Neuronal stem cell (in vitro differentiated cells): ENCODE results near the gene MYORG.
"Not testable (repeated sequence)": the region's sequence is repeated elsewhere in the genome, so short reads cannot be mapped to it uniquely, and the experiment has no call there.

Experiments
- DNase-seq: peaks from one replicate; pipeline ENCODE4 v3.0.0-alpha.2; 2013; ENCODE audit warnings: low spot score
- H2AFZ ChIP-seq: one replicate; pipeline ENCODE4 v1.6.1; 2013; ENCODE audit warnings: mild to moderate bottlenecking, low read length, inconsistent platforms
- H2AK5ac ChIP-seq: 2 replicates; pipeline ENCODE4 v1.6.1; 2013; ENCODE audit warnings: low read depth, mild to moderate bottlenecking, inconsistent platforms, low read length, moderate library complexity, mixed read lengths
- H2BK120ac ChIP-seq: 2 replicates; pipeline ENCODE4 v1.6.1; 2013; ENCODE audit warnings: low read depth, mild to moderate bottlenecking, inconsistent platforms, low read length, moderate library complexity, mixed read lengths
- H2BK12ac ChIP-seq: one replicate; pipeline ENCODE4 v1.6.1; 2013; ENCODE audit warnings: low read length, inconsistent platforms
- H2BK15ac ChIP-seq: 2 replicates; pipeline ENCODE4 v1.6.1; 2013; ENCODE audit warnings: mild to moderate bottlenecking, low read length, inconsistent platforms, mixed read lengths
- H2BK5ac ChIP-seq: one replicate; pipeline ENCODE4 v1.6.1; 2013; ENCODE audit warnings: inconsistent platforms, mild to moderate bottlenecking, low read length, moderate library complexity
- H3K14ac ChIP-seq: one replicate; pipeline ENCODE4 v1.6.1; 2013; ENCODE audit warnings: low read length, inconsistent platforms
- H3K18ac ChIP-seq: 2 replicates; pipeline ENCODE4 v1.6.1; 2013; ENCODE audit warnings: low read length, inconsistent platforms
- H3K23ac ChIP-seq: 2 replicates; pipeline ENCODE4 v1.6.1; 2013; ENCODE audit warnings: low read depth, mild to moderate bottlenecking, mixed read lengths, low read length, inconsistent platforms; ENCODE audit not compliant: poor library complexity
- H3K27ac ChIP-seq: replicated peaks from 3 replicates; pipeline ENCODE4 v1.5.1; 2013; ENCODE audit warnings: low read length, inconsistent platforms
- H3K27me3 ChIP-seq, 3 experiments: 2 replicates each; pipeline ENCODE4 v1.6.1; 2013; ENCODE audit warnings: low read length in 3 of 3, mild to moderate bottlenecking in 2 of 3, inconsistent platforms in 1 of 3, low read depth in 1 of 3, mixed read lengths in 1 of 3, moderate library complexity in 1 of 3; ENCODE audit not compliant: control insufficient read depth in 3 of 3, insufficient read depth in 3 of 3
- H3K36me3 ChIP-seq, 2 donors: replicated peaks in 1 of 2; 2 replicates each; pipeline ENCODE4 v1.6.1; 2013; ENCODE audit warnings: low read length in 2 of 2; ENCODE audit not compliant: control insufficient read depth in 2 of 2, insufficient read depth in 2 of 2
- H3K4ac ChIP-seq: 2 replicates; pipeline ENCODE4 v1.6.1; 2013; ENCODE audit warnings: inconsistent platforms, mild to moderate bottlenecking, low read length, moderate library complexity
- H3K4me1 ChIP-seq, 2 donors: 1 replicate in 1 of 2; 2 replicates in 1 of 2; pipeline ENCODE4 v1.6.1; 2013; ENCODE audit warnings: low read length in 2 of 2, low read depth in 1 of 2; ENCODE audit not compliant: control insufficient read depth in 2 of 2, insufficient read depth in 1 of 2
- H3K4me2 ChIP-seq: one replicate; pipeline ENCODE4 v1.6.1; 2013; ENCODE audit warnings: mild to moderate bottlenecking, low read length, inconsistent platforms; ENCODE audit not compliant: insufficient read depth, poor library complexity, severe bottlenecking
- H3K4me3 ChIP-seq, 2 donors: 2 replicates each; pipeline ENCODE4 v1.5.1; 2013; ENCODE audit warnings: low read length in 2 of 2, mild to moderate bottlenecking in 2 of 2, inconsistent platforms in 1 of 2, moderate library complexity in 1 of 2
- H3K79me1 ChIP-seq: one replicate; pipeline ENCODE4 v1.6.1; 2013; ENCODE audit warnings: low read depth, mild to moderate bottlenecking, inconsistent platforms, low read length, moderate library complexity
- H3K9ac ChIP-seq: one replicate; pipeline ENCODE4 v1.6.1; 2013; ENCODE audit warnings: mild to moderate bottlenecking, low read depth, low read length, inconsistent platforms; ENCODE audit not compliant: poor library complexity
- H3K9me3 ChIP-seq, 2 donors: replicated peaks in 1 of 2; 2 replicates each; pipeline versions ENCODE3 to v1.6.1; 2013; ENCODE audit warnings: low read length in 2 of 2, mild to moderate bottlenecking in 2 of 2, inconsistent platforms in 1 of 2, low read depth in 1 of 2, mixed read lengths in 1 of 2, moderate library complexity in 1 of 2; ENCODE audit not compliant: control insufficient read depth in 2 of 2, insufficient read depth in 1 of 2
- H4K8ac ChIP-seq: one replicate; pipeline ENCODE4 v1.6.1; 2013; ENCODE audit warnings: low read depth, mild to moderate bottlenecking, inconsistent platforms, low read length, moderate library complexity
- H4K91ac ChIP-seq: one replicate; pipeline ENCODE4 v1.6.1; 2013; ENCODE audit warnings: low read length, low read depth, mild to moderate bottlenecking, inconsistent platforms; ENCODE audit not compliant: poor library complexity
- WGBS, 2 donors: extraction: QIAGEN DNeasy Blood & Tissue Kit; methylation state at CpG; one replicate each; pipeline ENCODE4 v1.1.7; 2013; ENCODE audit warnings: missing lambda C conversion rate in 2 of 2, mixed read lengths in 1 of 2; ENCODE audit not compliant: insufficient read length in 2 of 2, insufficient replicate concordance in 1 of 2; ENCODE audit errors: extremely low coverage in 2 of 2; 5-methylcytosine and 5-hydroxymethylcytosine counted together

MYORG gene

DNA sequence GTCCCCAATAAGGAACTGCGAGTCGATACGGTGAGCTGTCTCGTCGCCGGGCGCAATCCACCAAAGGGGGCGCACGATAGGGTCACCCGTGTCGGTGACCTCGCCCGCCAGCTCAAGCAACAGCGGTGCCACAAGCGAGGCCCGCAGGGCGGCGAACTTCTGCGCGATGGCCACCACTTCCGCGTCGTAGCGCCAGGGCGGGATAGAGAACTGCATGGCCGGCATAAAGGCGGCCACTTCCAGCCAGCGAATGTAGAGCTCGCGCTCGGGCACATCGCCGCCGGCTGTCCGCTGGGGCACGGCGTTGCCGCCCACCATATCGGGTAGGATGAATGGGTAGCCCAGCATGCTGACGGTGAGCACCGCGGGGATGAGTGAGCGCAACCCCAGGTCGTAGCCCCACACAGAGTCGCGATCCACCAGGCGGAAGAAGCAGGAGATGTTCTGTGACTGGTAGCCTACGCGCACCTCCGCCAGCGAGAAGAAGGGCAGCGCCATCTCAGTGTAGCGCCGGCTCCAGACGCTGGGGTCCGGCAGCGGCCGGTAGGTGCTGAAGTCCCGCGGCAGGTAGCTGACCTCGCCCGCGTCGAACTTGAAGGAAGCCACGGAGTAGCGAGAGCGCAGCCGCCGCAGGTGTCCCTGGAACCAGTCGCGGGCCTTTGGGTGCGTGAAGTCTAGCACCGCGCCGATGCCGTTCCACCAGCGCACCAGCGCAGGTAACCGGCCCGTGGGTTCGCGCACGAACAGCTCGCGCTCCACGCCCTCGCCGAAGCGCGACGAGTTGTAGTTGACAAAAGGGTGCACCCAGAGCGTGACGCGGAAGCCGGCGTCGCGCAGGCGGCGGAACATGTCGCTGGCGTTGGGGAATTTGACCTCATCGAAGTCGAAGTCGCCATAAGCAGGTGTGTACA is 5.5 kb downstream of the MYORG start:
- H2AK5ac ChIP-seq: peak overlapping the region; percentile 64
- no peak overlapping the region for H2BK120ac ChIP-seq
- peak overlapping the region in 1 of 2 donors; percentile 37 for H3K4me3 ChIP-seq
- no peak overlapping the region for H3K27ac ChIP-seq
- H2BK12ac ChIP-seq: no peak overlapping the region
- no peak overlapping the region for H2AFZ ChIP-seq
- H4K91ac ChIP-seq: peak overlapping the region; percentile 27
- peak overlapping the region; percentile 89 for H4K8ac ChIP-seq
- H3K27me3 ChIP-seq: peaks cover 0 to 16% (median 10%) of the 10 kb centered on the region in 3 experiments
- H3K18ac ChIP-seq: peak overlapping the region; percentile 41
- H2BK5ac ChIP-seq: no peak overlapping the region
- H3K4me1 ChIP-seq: peaks cover 3 to 4% of the 10 kb centered on the region in 2 donors
- peak overlapping the region; percentile 76 for H3K23ac ChIP-seq
- H3K36me3 ChIP-seq: peaks cover 0 to 8% of the 10 kb centered on the region in 2 donors
- no peak overlapping the region for H3K4ac ChIP-seq
- WGBS, 2 donors: no CpG with 5 or more reads among the region's 105 CpGs
- H3K14ac ChIP-seq: peak overlapping the region; percentile 28
- DNase-seq: no peak
- peak overlapping the region; percentile 22 for H2BK15ac ChIP-seq
- no peak overlapping the region for H3K4me2 ChIP-seq
- no peaks in the 10 kb centered on the region for H3K79me1 ChIP-seq
- H3K9ac ChIP-seq: no peak overlapping the region
- H3K9me3 ChIP-seq: peaks cover 5 to 36% of the 10 kb centered on the region in 2 donors

DNA sequence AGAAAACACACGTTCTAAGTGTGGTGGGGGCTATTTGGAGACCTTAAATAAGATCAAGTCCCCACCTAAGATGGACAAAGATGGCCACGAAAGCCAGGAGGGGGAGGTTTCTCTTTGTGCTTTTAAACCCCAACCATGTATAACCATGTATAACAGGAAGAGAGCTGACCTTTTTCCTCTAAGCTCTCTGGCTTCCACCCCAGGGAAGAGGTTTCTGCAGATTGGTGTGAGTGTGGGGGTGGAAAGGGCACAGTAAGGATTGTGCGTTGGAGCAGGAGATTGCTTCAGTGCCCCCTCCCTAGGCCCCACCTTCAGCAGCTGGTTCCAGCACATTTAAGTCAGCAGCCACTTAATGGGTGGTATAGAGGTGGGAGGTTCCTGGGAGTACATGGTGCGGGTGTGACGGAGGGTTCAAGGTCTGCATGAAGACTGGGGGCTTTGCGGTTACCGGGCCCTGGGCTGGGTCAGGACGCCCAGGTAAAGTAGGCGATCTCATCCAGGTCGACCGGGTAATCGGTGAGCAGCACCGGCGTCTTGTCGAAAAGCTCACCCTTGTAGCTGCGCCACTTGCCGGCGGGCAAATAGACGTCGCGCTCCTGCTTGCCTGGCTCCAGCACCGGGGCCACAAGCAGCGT is 6.2 kb downstream of the MYORG start:
- H3K4me2 ChIP-seq: no peak overlapping the region
- peaks cover 0 to 8% of the 10 kb centered on the region in 2 donors for H3K36me3 ChIP-seq
- no peak for DNase-seq
- WGBS, 2 donors: no CpG with 5 or more reads among the region's 23 CpGs
- no peak overlapping the region for H4K8ac ChIP-seq
- H2AK5ac ChIP-seq: peak overlapping the region; percentile 21
- peak overlapping the region; percentile 12 for H3K14ac ChIP-seq
- peak overlapping the region; percentile 76 for H3K23ac ChIP-seq
- no peak overlapping the region for H2BK5ac ChIP-seq
- no peak overlapping the region for H2AFZ ChIP-seq
- peaks cover 5 to 37% of the 10 kb centered on the region in 2 donors for H3K9me3 ChIP-seq
- no peak overlapping the region for H3K4ac ChIP-seq
- H2BK15ac ChIP-seq: no peak overlapping the region
- no peak overlapping the region for H3K4me3 ChIP-seq
- H4K91ac ChIP-seq: peak overlapping the region; percentile 7
- no peaks in the 10 kb centered on the region for H3K79me1 ChIP-seq
- no peak overlapping the region for H3K27ac ChIP-seq
- peak overlapping the region; percentile 41 for H3K18ac ChIP-seq
- no peaks in the 10 kb centered on the region for H3K4me1 ChIP-seq
- no peak overlapping the region for H3K9ac ChIP-seq
- H2BK120ac ChIP-seq: no peak overlapping the region
- no peak overlapping the region for H2BK12ac ChIP-seq
- H3K27me3 ChIP-seq: peaks cover 0 to 8% (median 3%) of the 10 kb centered on the region in 3 experiments

DNA sequence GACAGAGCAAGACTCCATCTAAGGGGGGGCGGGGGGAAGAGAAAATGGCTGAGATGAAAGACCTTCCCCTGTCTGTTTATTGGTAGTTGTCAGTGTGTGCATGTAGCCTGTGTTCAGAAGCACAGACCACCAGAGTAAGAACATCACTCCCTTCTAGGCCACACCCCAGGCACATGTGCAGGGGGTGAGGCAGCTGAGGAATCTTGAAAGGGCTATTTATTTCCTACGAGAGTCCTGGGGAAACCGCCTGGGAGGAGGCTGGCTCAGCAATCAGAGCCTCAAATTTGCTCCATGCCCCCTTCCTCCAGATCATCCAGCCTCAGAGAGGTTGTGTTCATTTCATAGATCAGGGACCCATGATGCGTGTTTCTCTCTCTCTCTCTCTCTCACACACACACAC is 7.1 kb downstream of the MYORG start:
- Histone ChIP-seq H2AK5ac (no peak overlapping the region), H4K91ac (no peak overlapping the region), H3K27ac (no peak overlapping the region), H3K9me3 (peaks cover 5 to 37% of the 10 kb centered on the region in 2 donors), H2BK5ac (no peak overlapping the region), H3K27me3 (peaks cover 0 to 2% (median 0%) of the 10 kb centered on the region in 3 experiments), H3K79me1 (no peaks in the 10 kb centered on the region), H2BK12ac (no peak overlapping the region), H3K23ac (no peak overlapping the region), H3K4me2 (no peak overlapping the region), H3K36me3 (peaks cover 0 to 8% of the 10 kb centered on the region in 2 donors), H3K18ac (no peak overlapping the region), H3K14ac (no peak overlapping the region), H3K4ac (no peak overlapping the region), H4K8ac (no peak overlapping the region), H3K4me1 (peaks cover under 1 to 2% of the 10 kb centered on the region in 2 donors), H2AFZ (no peak overlapping the region), H3K9ac (no peak overlapping the region), H2BK15ac (no peak overlapping the region), H2BK120ac (no peak overlapping the region), H3K4me3 (no peak overlapping the region)
- DNase-seq: no peak
- WGBS, 2 donors: no CpG with 5 or more reads among the region's 4 CpGs

DNA sequence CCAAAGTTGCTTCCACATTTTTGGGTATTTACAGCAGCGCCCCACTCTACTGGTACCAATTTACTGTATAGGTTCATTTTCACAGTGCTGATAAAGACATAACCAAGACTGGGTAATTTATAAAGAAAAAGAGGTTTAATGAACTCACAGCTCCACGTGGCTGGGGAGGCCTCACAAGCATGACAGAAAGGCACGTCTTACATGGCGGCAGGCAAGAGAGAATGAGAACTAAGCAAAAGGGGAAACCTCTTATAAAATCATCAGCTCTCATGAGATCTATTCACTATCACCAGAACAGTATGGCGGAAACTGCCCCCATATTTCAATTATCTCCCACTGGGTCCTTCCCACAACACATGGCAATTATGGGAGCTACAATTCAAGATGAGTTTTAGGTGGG is 7.9 kb downstream of the MYORG start:
- H2AFZ ChIP-seq, H3K18ac ChIP-seq, H3K9ac ChIP-seq, H3K27ac ChIP-seq, DNase-seq, H3K4me2 ChIP-seq, H3K14ac ChIP-seq, H3K36me3 ChIP-seq, H3K4me1 ChIP-seq, H3K4me3 ChIP-seq, H4K8ac ChIP-seq, H2AK5ac ChIP-seq, H3K4ac ChIP-seq, H3K27me3 ChIP-seq, H3K23ac ChIP-seq, H2BK120ac ChIP-seq, H2BK12ac ChIP-seq, H2BK15ac ChIP-seq, H4K91ac ChIP-seq, H2BK5ac ChIP-seq, H3K79me1 ChIP-seq: not testable (repeated sequence)
- WGBS, 2 donors: no CpG with 5 or more reads among the region's 5 CpGs
- peaks cover 5 to 37% of the 10 kb centered on the region in 2 donors for H3K9me3 ChIP-seq
